Neural cell (in vitro differentiated cells): ENCODE results near the gene PIM3. TPM values are rescaled to one million over a fixed set of nuclear protein-coding genes. Genes with fewer than 3 reads are reported as not detected.

Experiments
- H2AFZ ChIP-seq: fragments of 200-600, 300-800 bp; sonication (generic), shearing (Covaris generic); 2 replicates; pipeline ENCODE4 v1.6.0; 2014; ENCODE audit warnings: low read depth, mild to moderate bottlenecking, antibody characterized with exemption, low read length, moderate library complexity
- H3F3A ChIP-seq: fragments of 200-600 bp; shearing (Covaris generic); 2 replicates; pipeline ENCODE4 v1.6.1; 2016; ENCODE audit warnings: mild to moderate bottlenecking, moderate library complexity, mixed read lengths, antibody characterized with exemption, low read length; ENCODE audit not compliant: insufficient read depth, poor library complexity, severe bottlenecking
- H3K27ac ChIP-seq: fragments of 200-600, 300-800 bp; sonication (generic), shearing (Covaris generic); 2 replicates; pipeline ENCODE4 v1.5.1; 2014; ENCODE audit warnings: mild to moderate bottlenecking, low read length, moderate library complexity
- H3K27me3 ChIP-seq: fragments of 300-800, 200-600 bp; sonication (generic), shearing (Covaris generic); 2 replicates; pipeline ENCODE4 v1.6.0; 2014; ENCODE audit warnings: mild to moderate bottlenecking, low read depth, low read length, moderate library complexity; ENCODE audit not compliant: insufficient read depth
- H3K36me3 ChIP-seq: fragments of 300-800, 200-600 bp; sonication (generic), shearing (Covaris generic); 2 replicates; pipeline ENCODE4 v1.5.1; 2014; ENCODE audit warnings: mild to moderate bottlenecking, antibody characterized with exemption, low read length, moderate library complexity; ENCODE audit not compliant: insufficient read depth
- H3K4me2 ChIP-seq: fragments of 300-800, 200-600 bp; sonication (generic), shearing (Covaris generic); 2 replicates; pipeline ENCODE4 v1.6.0; 2014; ENCODE audit warnings: mild to moderate bottlenecking, low read length
- H3K4me3 ChIP-seq: fragments of 300-800, 200-600 bp; sonication (generic), shearing (Covaris generic); 2 replicates; pipeline ENCODE4 v1.5.1; 2014; ENCODE audit warnings: mild to moderate bottlenecking, low read length, moderate library complexity
- H3K79me2 ChIP-seq: fragments of 200-600 bp; shearing (Covaris generic); replicated peaks from 2 replicates; pipeline ENCODE4 v1.6.0; 2014; ENCODE audit warnings: mild to moderate bottlenecking, low read length, moderate library complexity; ENCODE audit not compliant: insufficient read depth
- H3K9ac ChIP-seq: fragments of 300-800, 200-600 bp; sonication (generic), shearing (Covaris generic); 2 replicates; pipeline ENCODE4 v1.6.1; 2016; ENCODE audit warnings: mild to moderate bottlenecking, low read length, mixed read lengths
- H3K9me2 ChIP-seq: fragments of 200-600 bp; shearing (Covaris generic); 2 replicates; pipeline ENCODE4 v1.6.1; 2016; ENCODE audit warnings: mild to moderate bottlenecking, low read length, mixed read lengths; ENCODE audit not compliant: insufficient read depth
- H3K9me3 ChIP-seq: fragments of 200-600, 300-800 bp; sonication (generic), shearing (Covaris generic); 2 replicates; pipeline ENCODE4 v1.6.1; 2016; ENCODE audit warnings: mild to moderate bottlenecking, mixed run types, low read length, moderate library complexity, mixed read lengths
- H4K20me1 ChIP-seq: fragments of 200-600 bp; shearing (Covaris generic); 2 replicates; pipeline ENCODE4 v1.6.1; 2016; ENCODE audit warnings: mild to moderate bottlenecking, mixed run types; ENCODE audit not compliant: insufficient read depth
- CTCF ChIP-seq: fragments of 450-650 bp; IDR thresholded peaks from 2 replicates; pipeline ENCODE4 v1.5.1; 2014; ENCODE audit warnings: antibody characterized with exemption, mild to moderate bottlenecking, moderate library complexity; ENCODE audit not compliant: poor library complexity, severe bottlenecking
- EP300 ChIP-seq: fragments of 450-650 bp; conservative IDR thresholded peaks from 2 replicates; pipeline ENCODE4 v1.6.1; 2014; ENCODE audit warnings: antibody characterized with exemption, mild to moderate bottlenecking, moderate library complexity; ENCODE audit not compliant: poor library complexity, severe bottlenecking
- EZH2 ChIP-seq: fragments of 200-600, 300-800 bp; shearing (Covaris generic), sonication (generic); IDR thresholded peaks from 2 replicates; pipeline ENCODE4 v1.6.1; 2014; ENCODE audit warnings: antibody characterized with exemption, low read length, borderline replicate concordance, mild to moderate bottlenecking; ENCODE audit not compliant: insufficient read depth, poor library complexity, severe bottlenecking
- MXI1 ChIP-seq: fragments of 450-650 bp; conservative IDR thresholded peaks from 2 replicates; pipeline ENCODE4 v1.6.1; 2014; ENCODE audit warnings: antibody characterized with exemption, mild to moderate bottlenecking; ENCODE audit not compliant: poor library complexity, severe bottlenecking
- POLR2AphosphoS5 ChIP-seq: IDR thresholded peaks from 2 replicates; pipeline ENCODE4 v1.6.1; 2012
- RAD21 ChIP-seq: fragments of 450-650 bp; conservative IDR thresholded peaks from 2 replicates; pipeline ENCODE4 v1.6.1; 2014; ENCODE audit warnings: antibody characterized with exemption, mild to moderate bottlenecking, moderate library complexity
- SMC3 ChIP-seq: fragments of 450-650 bp; conservative IDR thresholded peaks from 2 replicates; pipeline ENCODE4 v1.6.1; 2014; ENCODE audit warnings: antibody characterized with exemption, mild to moderate bottlenecking, moderate library complexity; ENCODE audit not compliant: poor library complexity
- TAF1 ChIP-seq: IDR thresholded peaks from 2 replicates; pipeline ENCODE4 v1.6.1; 2012; ENCODE audit warnings: low read depth
- polyA plus RNA-seq: library from polyadenylated mRNA; depleted of rRNA; stranded (reverse); fragments of >200 nt; gene quantifications from 2 replicates; pipeline ENCODE4 v1.2.3, GENCODE V29; 2014
- TF ChIP-seq, protein P1 (sequence below): IDR thresholded peaks from 2 replicates; pipeline ENCODE4 v1.6.1; 2012; ENCODE audit warnings: borderline replicate concordance

Gene PIM3
- polyA plus RNA-seq, 1 donor from 2014 or later, result 28.7 TPM

- Histone ChIP-seq H2AFZ (no peak overlapping the region), H3K9ac (no peak overlapping the region), H3K9me2 (no peaks in the 10 kb centered on the region), H4K20me1 (no peaks in the 10 kb centered on the region), H3F3A (no peaks in the 10 kb centered on the region), H3K27me3 (peaks cover 12% of the 10 kb centered on the region), H3K36me3 (no peaks in the 10 kb centered on the region), H3K79me2 (no peaks in the 10 kb centered on the region), H3K9me3 (no peaks in the 10 kb centered on the region), H3K4me3 (no peak overlapping the region), H3K4me2 (no peak overlapping the region), H3K27ac (no peak overlapping the region)
- no peak for TF ChIP-seq POLR2AphosphoS5
- TF ChIP-seq SMC3, result no peak
- TF ChIP-seq EZH2, result no peak
- TF ChIP-seq TAF1, result no peak
Measured at GRCh38 chr22:49966774-49967705, 6.5 kb downstream of the PIM3 start.

DNA sequence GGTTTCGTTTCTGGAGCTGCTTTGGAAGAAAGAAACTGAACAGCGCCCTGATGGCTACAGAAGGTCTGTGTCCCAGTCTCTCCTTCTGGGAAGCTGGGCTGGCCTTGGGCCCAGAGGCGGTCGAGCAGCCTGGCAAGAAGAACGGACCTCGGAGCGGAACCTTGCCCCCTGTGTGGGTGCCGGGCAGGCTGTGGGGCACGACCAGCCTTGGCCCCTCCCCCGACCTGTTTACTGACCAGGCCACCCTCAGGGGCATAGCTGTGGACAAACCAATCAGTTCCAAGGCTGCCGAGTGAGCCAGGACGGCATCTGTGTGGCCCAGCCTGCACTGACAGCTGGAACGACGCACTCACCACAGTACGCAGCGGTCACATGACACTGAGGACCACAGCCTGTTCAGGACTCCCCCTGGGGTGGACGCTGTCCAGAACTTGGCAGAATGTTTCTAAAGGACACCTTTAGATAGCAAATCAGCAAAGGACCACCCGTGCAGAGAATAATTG is 7.2 kb downstream of the PIM3 start:
- TF ChIP-seq SMC3 (no peak), EP300 (no peak), MXI1 (no peak), POLR2AphosphoS5 (no peak), TAF1 (no peak), EZH2 (no peak), RAD21 (no peak), CTCF (no peak)
- TF ChIP-seq, protein P1, sequence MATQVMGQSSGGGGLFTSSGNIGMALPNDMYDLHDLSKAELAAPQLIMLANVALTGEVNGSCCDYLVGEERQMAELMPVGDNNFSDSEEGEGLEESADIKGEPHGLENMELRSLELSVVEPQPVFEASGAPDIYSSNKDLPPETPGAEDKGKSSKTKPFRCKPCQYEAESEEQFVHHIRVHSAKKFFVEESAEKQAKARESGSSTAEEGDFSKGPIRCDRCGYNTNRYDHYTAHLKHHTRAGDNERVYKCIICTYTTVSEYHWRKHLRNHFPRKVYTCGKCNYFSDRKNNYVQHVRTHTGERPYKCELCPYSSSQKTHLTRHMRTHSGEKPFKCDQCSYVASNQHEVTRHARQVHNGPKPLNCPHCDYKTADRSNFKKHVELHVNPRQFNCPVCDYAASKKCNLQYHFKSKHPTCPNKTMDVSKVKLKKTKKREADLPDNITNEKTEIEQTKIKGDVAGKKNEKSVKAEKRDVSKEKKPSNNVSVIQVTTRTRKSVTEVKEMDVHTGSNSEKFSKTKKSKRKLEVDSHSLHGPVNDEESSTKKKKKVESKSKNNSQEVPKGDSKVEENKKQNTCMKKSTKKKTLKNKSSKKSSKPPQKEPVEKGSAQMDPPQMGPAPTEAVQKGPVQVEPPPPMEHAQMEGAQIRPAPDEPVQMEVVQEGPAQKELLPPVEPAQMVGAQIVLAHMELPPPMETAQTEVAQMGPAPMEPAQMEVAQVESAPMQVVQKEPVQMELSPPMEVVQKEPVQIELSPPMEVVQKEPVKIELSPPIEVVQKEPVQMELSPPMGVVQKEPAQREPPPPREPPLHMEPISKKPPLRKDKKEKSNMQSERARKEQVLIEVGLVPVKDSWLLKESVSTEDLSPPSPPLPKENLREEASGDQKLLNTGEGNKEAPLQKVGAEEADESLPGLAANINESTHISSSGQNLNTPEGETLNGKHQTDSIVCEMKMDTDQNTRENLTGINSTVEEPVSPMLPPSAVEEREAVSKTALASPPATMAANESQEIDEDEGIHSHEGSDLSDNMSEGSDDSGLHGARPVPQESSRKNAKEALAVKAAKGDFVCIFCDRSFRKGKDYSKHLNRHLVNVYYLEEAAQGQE, result no peak
- H3K79me2 ChIP-seq, result no peaks in the 10 kb centered on the region
- no peaks in the 10 kb centered on the region for H3F3A ChIP-seq
- H2AFZ ChIP-seq, result no peak overlapping the region
- H3K36me3 ChIP-seq, result no peaks in the 10 kb centered on the region
- H3K27ac ChIP-seq, result no peak overlapping the region
- H3K9me2 ChIP-seq, result no peaks in the 10 kb centered on the region
- no peak overlapping the region for H3K4me3 ChIP-seq
- no peaks in the 10 kb centered on the region for H4K20me1 ChIP-seq
- no peak overlapping the region for H3K9ac ChIP-seq
- no peaks in the 10 kb centered on the region for H3K9me3 ChIP-seq
- H3K27me3 ChIP-seq, result peaks cover 19% of the 10 kb centered on the region
- H3K4me2 ChIP-seq, result no peak overlapping the region
